Activated T-cell treated with anti-CD3 and anti-CD28 coated beads, Interleukin-2, amount 50 U/mL, for 24 hours (primary cell): ENCODE measurements around the gene FAM107A.
"Not testable (repeated sequence)": the region's sequence is repeated elsewhere in the genome, so short reads cannot be mapped to it uniquely, and the experiment has no call there.

Experiments
- DNase-seq: peaks from one replicate; pipeline ENCODE4 v3.0.0-alpha.2; 2020
- H3K27ac Mint-ChIP-seq: 2 replicates; pipeline ENCODE4 v1.8.0; 2020; ENCODE audit warnings: mild to moderate bottlenecking, mixed read lengths
- H3K27me3 Mint-ChIP-seq: 2 replicates; pipeline ENCODE4 v1.8.0; 2020; ENCODE audit warnings: mixed read lengths
- H3K36me3 Mint-ChIP-seq: 2 replicates; pipeline ENCODE4 v1.8.0; 2020; ENCODE audit warnings: low read depth, mixed read lengths
- H3K4me1 Mint-ChIP-seq: 2 replicates; pipeline ENCODE4 v1.8.0; 2020; ENCODE audit warnings: low read depth, mixed read lengths
- H3K4me3 Mint-ChIP-seq: 2 replicates; pipeline ENCODE4 v1.8.0; 2020; ENCODE audit warnings: mild to moderate bottlenecking, moderate library complexity, mixed read lengths
- H3K9me3 Mint-ChIP-seq: 2 replicates; pipeline ENCODE4 v1.8.0; 2020; ENCODE audit warnings: mixed read lengths

Gene FAM107A

DNA sequence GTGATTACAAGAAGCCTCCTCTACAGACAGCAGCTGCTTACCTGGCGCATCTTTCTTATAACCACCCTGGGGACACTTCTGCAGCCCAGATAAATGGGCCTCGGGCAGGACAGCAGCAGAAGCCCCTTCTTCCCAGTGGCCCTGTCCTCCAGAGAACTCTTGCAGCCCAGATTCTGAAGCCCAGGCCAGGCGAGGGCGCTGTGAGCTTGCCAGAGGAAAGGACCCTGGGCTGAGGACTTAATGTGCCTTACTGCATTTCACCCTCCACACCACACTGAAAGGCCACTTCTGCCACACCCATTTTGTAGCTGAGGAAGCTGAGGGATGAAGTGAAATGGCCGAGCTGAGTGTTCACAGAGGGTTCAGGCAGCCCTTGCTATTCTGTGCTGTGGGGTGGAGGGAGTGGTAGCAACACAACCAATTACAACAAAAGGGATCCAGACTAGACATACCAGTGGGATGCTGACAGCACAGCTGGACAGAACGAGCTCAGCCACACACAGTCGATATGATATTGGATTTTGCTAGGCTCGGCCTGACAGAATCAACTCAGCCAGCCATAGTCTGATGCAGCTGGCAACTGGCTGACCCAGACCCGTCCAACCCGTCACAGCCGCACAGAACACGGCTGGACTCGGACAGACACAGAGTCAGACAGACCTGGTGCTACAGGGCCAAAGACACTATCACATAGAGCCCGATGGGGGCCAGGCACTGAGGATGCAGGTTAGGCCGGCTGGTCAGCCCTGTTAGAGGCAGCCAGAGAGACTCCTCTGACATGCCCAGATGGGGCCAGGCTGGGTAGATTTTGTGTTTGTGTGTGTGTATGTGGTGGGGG, 47.5 kb downstream of the FAM107A start:
- H3K36me3 Mint-ChIP-seq, result no peaks in the 10 kb centered on the region
- H3K27me3 Mint-ChIP-seq, result no peaks in the 10 kb centered on the region
- no peak for DNase-seq
- H3K4me1 Mint-ChIP-seq, result peaks cover 14% of the 10 kb centered on the region
- H3K27ac Mint-ChIP-seq, result no peak overlapping the region
- no peak overlapping the region for H3K4me3 Mint-ChIP-seq
- no peaks in the 10 kb centered on the region for H3K9me3 Mint-ChIP-seq

- Mint-ChIP-seq H3K4me1 (peaks cover 14% of the 10 kb centered on the region), H3K27me3 (no peaks in the 10 kb centered on the region), H3K36me3 (no peaks in the 10 kb centered on the region), H3K4me3 (no peak overlapping the region), H3K27ac (no peak overlapping the region), H3K9me3 (no peaks in the 10 kb centered on the region)
- no peak for DNase-seq
Measured at GRCh38 chr3:58528629-58529028, 48.6 kb downstream of the FAM107A start.

DNA sequence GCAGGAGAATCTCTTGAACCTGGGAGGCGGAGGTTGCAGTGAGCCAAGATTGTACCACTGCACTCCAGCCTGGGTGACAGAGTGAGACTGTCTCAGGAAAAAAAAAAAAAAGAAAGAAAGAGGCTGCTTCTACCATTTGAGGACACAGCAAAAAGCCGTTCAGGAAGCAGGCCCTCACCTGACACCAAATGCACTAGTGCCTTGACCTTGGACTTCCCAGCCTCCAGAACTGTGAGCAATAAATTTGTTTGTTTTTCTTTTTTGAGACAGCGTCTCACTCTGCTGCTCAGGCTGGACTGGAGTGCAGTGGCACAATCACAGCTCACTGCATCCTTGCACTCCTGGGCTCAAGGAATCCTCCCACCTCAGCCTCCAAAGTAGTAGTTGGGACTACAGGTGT, 49.8 kb downstream of the FAM107A start:
- not testable (repeated sequence) for H3K4me3 Mint-ChIP-seq, H3K27ac Mint-ChIP-seq, H3K36me3 Mint-ChIP-seq, DNase-seq, H3K27me3 Mint-ChIP-seq, H3K9me3 Mint-ChIP-seq, H3K4me1 Mint-ChIP-seq

- Mint-ChIP-seq H3K4me1 (no peaks in the 10 kb centered on the region), H3K9me3 (no peaks in the 10 kb centered on the region), H3K27ac (no peak overlapping the region), H3K27me3 (no peaks in the 10 kb centered on the region), H3K4me3 (no peak overlapping the region), H3K36me3 (no peaks in the 10 kb centered on the region)
- DNase-seq, result no peak
Measured at GRCh38 chr3:58526515-58526957, 50.7 kb downstream of the FAM107A start.

GRCh38 chr3:58524326-58524888, 52.8 kb downstream of the FAM107A start:
- no peaks in the 10 kb centered on the region for H3K27me3 Mint-ChIP-seq
- H3K4me1 Mint-ChIP-seq, result no peaks in the 10 kb centered on the region
- no peak overlapping the region for H3K4me3 Mint-ChIP-seq
- no peak overlapping the region for H3K27ac Mint-ChIP-seq
- DNase-seq, result no peak
- H3K9me3 Mint-ChIP-seq, result no peaks in the 10 kb centered on the region
- H3K36me3 Mint-ChIP-seq, result no peaks in the 10 kb centered on the region

DNA sequence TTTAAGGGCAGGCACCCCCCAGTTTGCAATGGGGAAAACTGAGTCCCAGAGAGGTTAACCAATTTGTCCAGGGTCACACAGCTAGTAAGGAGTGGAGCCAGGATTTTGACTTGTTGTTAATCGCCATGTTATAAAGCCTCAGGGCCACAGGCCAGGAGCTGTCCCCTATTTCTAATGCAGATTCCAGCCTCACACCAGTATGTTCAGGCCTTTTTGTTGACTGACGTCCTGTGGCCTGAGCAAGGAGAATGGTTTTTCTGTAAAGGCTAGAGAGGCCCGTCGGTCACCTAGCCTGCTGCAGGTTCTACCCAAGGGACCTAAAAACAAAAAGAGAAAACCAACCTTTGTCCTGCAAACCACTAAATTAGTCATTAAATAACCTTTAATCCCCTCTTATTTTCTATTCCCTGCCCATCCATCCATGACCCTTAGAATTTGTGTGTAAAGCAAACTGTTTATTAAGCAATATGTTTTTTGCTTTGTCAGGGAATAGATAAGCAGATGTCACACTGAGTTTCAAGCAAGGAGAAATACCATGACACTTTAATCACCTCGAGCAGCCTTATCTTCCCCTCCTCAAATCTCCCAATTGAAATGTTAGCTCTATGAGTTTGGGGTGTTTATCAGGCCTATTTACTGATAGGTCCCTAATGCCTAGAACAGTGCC, 54.3 kb downstream of the FAM107A start:
- Mint-ChIP-seq H3K4me3 (no peak overlapping the region), H3K9me3 (no peaks in the 10 kb centered on the region), H3K36me3 (no peaks in the 10 kb centered on the region), H3K27me3 (no peaks in the 10 kb centered on the region), H3K27ac (no peak overlapping the region), H3K4me1 (no peaks in the 10 kb centered on the region)
- DNase-seq, result no peak

GRCh38 chr3:58521917-58522631, 55.1 kb downstream of the FAM107A start:
- Mint-ChIP-seq H3K4me3 (no peak overlapping the region), H3K4me1 (no peaks in the 10 kb centered on the region), H3K27ac (no peak overlapping the region), H3K9me3 (no peaks in the 10 kb centered on the region), H3K36me3 (no peaks in the 10 kb centered on the region), H3K27me3 (no peaks in the 10 kb centered on the region)
- DNase-seq, result no peak

DNA sequence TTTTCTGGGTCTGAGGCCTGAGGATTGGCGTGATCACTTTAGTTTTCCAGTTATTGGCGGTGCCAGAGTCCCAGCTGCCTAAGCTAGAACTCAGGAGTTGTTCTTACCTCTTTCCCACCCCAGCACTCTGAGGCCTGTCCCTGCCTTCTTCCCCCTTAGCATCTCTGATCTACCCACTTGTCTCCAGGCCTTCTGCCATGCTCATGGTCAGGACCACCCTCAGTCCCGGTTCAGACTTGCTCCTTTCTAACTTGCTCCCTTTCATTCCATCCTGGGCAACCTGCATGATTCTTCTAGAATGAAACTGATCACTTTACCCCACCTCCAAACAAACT, 55.9 kb downstream of the FAM107A start:
- H3K27me3 Mint-ChIP-seq, result no peaks in the 10 kb centered on the region
- no peaks in the 10 kb centered on the region for H3K4me1 Mint-ChIP-seq
- no peak overlapping the region for H3K4me3 Mint-ChIP-seq
- no peaks in the 10 kb centered on the region for H3K36me3 Mint-ChIP-seq
- DNase-seq, result no peak
- H3K27ac Mint-ChIP-seq, result no peak overlapping the region
- H3K9me3 Mint-ChIP-seq, result no peaks in the 10 kb centered on the region

GRCh38 chr3:58520403-58521335, 56.5 kb downstream of the FAM107A start:
- Mint-ChIP-seq H3K36me3 (no peaks in the 10 kb centered on the region), H3K4me1 (no peaks in the 10 kb centered on the region), H3K27me3 (no peaks in the 10 kb centered on the region), H3K4me3 (no peak overlapping the region), H3K9me3 (no peaks in the 10 kb centered on the region), H3K27ac (no peak overlapping the region)
- no peak for DNase-seq

DNA sequence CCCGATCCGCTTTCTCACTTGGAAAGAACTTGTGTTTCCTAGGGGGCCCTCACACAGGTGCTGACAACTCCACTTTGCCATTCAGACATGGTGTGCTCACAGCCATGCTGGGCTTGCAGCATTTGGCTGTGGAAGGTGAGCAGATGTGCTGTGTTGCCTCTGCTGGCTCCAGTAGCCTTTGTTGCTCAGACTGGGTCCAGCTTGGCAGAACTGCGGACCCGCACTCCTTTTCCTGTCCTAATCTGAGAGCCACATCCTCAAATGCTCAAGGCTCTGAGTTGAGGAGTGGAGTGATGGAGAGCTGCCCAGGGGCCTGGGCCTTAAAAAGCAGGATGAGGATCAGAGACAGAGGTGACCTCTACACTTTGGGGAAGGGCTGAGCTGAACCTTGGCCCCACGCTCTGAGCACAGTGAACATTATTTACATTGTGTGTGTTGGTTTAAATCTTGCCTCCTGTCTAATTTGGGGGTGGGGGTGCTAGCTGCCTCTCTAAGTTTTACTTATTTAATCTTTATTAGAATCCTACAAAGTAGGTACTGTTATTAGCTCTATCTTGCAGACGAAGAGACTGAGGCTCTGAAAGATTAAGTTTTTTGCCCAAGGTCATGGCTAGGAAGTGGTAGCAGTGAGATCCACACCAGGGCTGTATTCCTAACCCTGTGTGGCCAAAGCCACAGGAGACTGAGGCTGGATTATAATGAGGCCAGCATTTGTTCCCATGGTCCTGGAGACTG, 57.4 kb downstream of the FAM107A start:
- H3K27ac Mint-ChIP-seq, result no peak overlapping the region
- no peaks in the 10 kb centered on the region for H3K9me3 Mint-ChIP-seq
- H3K4me3 Mint-ChIP-seq, result no peak overlapping the region
- no peaks in the 10 kb centered on the region for H3K36me3 Mint-ChIP-seq
- H3K27me3 Mint-ChIP-seq, result no peaks in the 10 kb centered on the region
- H3K4me1 Mint-ChIP-seq, result no peaks in the 10 kb centered on the region
- no peak for DNase-seq

- no peak overlapping the region for H3K27ac Mint-ChIP-seq
- H3K4me1 Mint-ChIP-seq, result no peaks in the 10 kb centered on the region
- no peak overlapping the region for H3K4me3 Mint-ChIP-seq
- H3K36me3 Mint-ChIP-seq, result no peaks in the 10 kb centered on the region
- H3K9me3 Mint-ChIP-seq, result no peaks in the 10 kb centered on the region
- no peaks in the 10 kb centered on the region for H3K27me3 Mint-ChIP-seq
- no peak for DNase-seq
Measured at GRCh38 chr3:58518291-58518789, 58.9 kb downstream of the FAM107A start.

- Mint-ChIP-seq H3K27me3 (no peaks in the 10 kb centered on the region), H3K4me3 (no peak overlapping the region), H3K9me3 (no peaks in the 10 kb centered on the region), H3K36me3 (no peaks in the 10 kb centered on the region), H3K27ac (no peak overlapping the region), H3K4me1 (no peaks in the 10 kb centered on the region)
- no peak for DNase-seq
Measured at GRCh38 chr3:58514405-58514804, 62.8 kb downstream of the FAM107A start.
